Esophagus (tissue), 2 donors: ENCODE results near the gene CHST1. TPM values are rescaled to one million over a fixed set of nuclear protein-coding genes. Genes with fewer than 3 reads are reported as not detected.

ENCODE experiments used
- H3K27ac ChIP-seq, 2 donors: one replicate each; pipeline ENCODE4 v1.5.1; 2013; ENCODE audit warnings: low read depth in 2 of 2, mild to moderate bottlenecking in 2 of 2, inconsistent platforms in 1 of 2, low read length in 1 of 2, moderate library complexity in 1 of 2
- H3K27me3 ChIP-seq, 2 donors: one replicate each; pipeline ENCODE4 v1.6.1; 2013; ENCODE audit warnings: low read length in 2 of 2, control low read depth in 1 of 2, mild to moderate bottlenecking in 1 of 2; ENCODE audit not compliant: insufficient read depth in 2 of 2, control insufficient read depth in 1 of 2
- H3K36me3 ChIP-seq, 2 donors: one replicate each; pipeline ENCODE4 v1.6.1; 2013; ENCODE audit warnings: low read length in 1 of 2; ENCODE audit not compliant: control insufficient read depth in 2 of 2, insufficient read depth in 2 of 2
- H3K4me1 ChIP-seq, 2 donors: one replicate each; pipeline ENCODE4 v1.6.1; 2013; ENCODE audit warnings: low read length in 1 of 2; ENCODE audit not compliant: control insufficient read depth in 2 of 2, insufficient read depth in 2 of 2
- H3K4me3 ChIP-seq, 2 donors: one replicate each; pipeline ENCODE4 v1.5.1; 2013; ENCODE audit warnings: low read length in 2 of 2, mild to moderate bottlenecking in 2 of 2, low read depth in 1 of 2, moderate library complexity in 1 of 2
- H3K9me3 ChIP-seq, 2 donors: one replicate each; pipeline ENCODE4 v1.6.1; 2013; ENCODE audit warnings: mild to moderate bottlenecking in 2 of 2, low read depth in 1 of 2, low read length in 1 of 2, moderate library complexity in 1 of 2; ENCODE audit not compliant: control insufficient read depth in 2 of 2, insufficient read depth in 1 of 2
- WGBS, 2 donors: extraction: QIAGEN DNeasy Blood & Tissue Kit; methylation state at CpG; one replicate each; pipeline ENCODE4 v1.1.7; 2013; 5-methylcytosine and 5-hydroxymethylcytosine counted together
- polyA plus RNA-seq, 2 donors: library from polyadenylated mRNA; stranded (reverse); fragments of 200-250 nt; gene quantifications; one replicate each; pipeline ENCODE4 v1.2.3, GENCODE V29; 2013
- donor health status: healthy with polysubstance abuse.
- donor health status: Bipolar disorder and iron deficiency.

CHST1 gene
- polyA plus RNA-seq, 2 donors = 0.14 to 0.25 TPM

DNA sequence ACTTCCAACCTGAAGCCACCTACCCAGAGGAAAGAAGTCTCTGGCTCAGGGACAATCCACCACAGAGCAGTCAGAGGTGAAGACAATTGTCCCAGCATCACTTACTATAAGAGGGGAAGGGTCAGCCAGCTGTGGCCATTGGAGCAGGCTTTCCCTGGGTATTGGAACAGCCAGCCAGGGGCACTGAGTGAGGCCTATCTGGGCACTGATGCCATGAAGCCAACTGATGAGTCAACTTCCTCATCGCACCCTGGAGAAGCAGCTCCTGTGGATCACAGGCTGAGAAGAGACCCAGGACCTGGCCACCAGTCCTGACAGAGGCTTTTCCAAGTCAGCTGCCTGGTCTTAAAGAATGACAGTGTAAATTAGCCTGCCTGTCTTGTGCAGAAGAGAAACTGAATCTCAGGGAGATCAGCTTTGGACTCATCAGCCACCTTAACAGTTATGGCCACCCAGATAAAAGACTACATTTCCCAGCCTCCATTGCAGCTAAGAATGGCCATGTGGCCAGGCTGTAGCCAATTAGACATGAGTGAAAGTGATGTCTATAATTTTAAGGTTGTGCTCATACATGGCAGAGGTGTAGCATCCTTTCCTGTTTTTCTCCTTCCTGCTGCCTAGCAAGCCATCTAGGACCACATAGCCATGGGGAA lies 19.0 kb downstream of the CHST1 start:
- Histone ChIP-seq H3K4me1 (peaks cover 0 to 3% of the 10 kb centered on the region in 2 donors), H3K27ac (no peak overlapping the region), H3K9me3 (no peaks in the 10 kb centered on the region), H3K36me3 (no peaks in the 10 kb centered on the region), H3K4me3 (no peak overlapping the region), H3K27me3 (no peaks in the 10 kb centered on the region)
- 86 to 93% methylated on average over 1 of the region's 1 CpG for WGBS, 2 donors

DNA sequence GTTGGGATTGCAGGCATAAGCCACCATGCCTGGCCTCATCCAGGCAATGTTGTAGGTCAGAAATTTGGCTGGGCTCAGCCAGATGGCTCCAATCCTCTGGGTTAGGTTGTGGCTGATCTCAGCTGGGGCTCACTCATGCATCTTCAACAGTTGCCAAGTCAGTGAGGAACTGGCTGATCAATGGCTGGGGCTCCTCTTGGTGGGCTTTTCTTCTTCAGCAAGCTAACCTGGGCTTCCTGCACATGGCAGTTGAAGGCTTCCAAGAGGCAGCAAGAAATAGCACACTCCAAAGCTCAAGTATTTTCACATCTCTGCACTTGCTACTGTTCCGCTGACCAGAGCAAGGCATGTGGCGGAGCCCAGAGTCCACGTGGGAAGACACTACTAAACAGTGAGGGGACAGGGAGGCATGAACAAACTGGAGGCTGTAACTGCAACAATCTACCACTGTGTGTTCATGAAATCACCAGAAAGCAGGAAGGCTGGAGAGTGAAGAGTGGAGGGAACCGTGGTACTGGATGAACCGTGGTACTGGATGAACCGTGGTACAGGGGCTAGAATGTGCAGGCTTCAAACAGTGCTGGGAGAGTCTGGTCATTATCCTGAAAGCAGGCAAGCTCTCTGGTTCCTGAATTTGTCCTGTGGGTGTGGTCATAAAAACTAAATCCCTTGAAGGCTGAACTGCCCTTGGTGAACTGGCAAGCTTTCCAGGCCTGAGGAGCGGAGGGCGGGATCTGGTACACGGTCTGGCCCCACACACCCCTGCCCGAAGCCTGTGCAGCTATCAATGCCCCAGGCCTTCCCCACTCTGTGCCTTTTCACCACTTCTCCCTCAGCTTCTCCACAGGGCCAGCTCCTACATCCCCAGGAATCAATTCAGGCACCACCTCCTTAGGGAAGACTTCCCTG lies 20.2 kb downstream of the CHST1 start:
- Histone ChIP-seq H3K27ac (no peak overlapping the region), H3K4me3 (no peak overlapping the region)
- 86 to 90% methylated on average over 10 of the region's 10 CpGs for WGBS, 2 donors

DNA sequence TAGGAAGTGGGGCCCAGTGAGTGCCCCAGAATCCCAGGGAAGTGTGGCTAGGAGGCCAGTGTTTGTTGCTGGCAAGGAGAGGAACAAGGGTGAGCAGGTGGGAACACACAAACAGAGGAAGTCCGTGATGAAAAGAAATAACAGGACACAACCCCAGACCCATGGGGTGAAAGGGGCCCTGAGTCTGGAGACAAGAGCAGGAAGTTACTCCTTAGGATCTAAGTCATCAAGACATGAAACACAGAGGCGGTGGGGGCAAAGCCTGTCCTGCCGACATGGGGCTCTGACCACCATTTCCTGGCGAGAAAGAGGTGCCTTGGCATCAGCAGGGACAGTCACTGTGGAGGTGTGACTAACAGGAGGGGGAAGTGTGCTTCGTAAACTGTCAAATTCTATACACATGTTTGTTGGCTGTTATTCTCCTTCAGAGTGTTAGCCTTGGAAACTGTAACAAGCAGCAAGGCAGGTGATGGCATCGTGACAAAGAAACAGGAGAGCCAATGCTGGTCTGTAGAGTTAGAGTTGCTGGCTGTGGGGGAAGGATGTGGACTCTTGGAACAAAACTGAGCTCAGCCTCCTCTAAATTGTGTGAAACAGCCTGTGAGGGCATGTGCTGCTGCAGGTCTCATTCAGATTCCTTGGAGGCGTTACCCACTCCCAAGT lies 21.7 kb downstream of the CHST1 start:
- 44 to 59% methylated on average over 7 of the region's 7 CpGs for WGBS, 2 donors
- Histone ChIP-seq H3K27ac (no peak overlapping the region), H3K27me3 (no peaks in the 10 kb centered on the region), H3K4me1 (peaks cover 0 to 3% of the 10 kb centered on the region in 2 donors), H3K36me3 (no peaks in the 10 kb centered on the region), H3K9me3 (no peaks in the 10 kb centered on the region), H3K4me3 (no peak overlapping the region)

More for the DNA sequence above, 20.2 kb downstream of the CHST1 start:
- Histone ChIP-seq H3K36me3 (no peaks in the 10 kb centered on the region), H3K9me3 (no peaks in the 10 kb centered on the region), H3K27me3 (no peaks in the 10 kb centered on the region), H3K4me1 (peaks cover 0 to 3% of the 10 kb centered on the region in 2 donors)

DNA sequence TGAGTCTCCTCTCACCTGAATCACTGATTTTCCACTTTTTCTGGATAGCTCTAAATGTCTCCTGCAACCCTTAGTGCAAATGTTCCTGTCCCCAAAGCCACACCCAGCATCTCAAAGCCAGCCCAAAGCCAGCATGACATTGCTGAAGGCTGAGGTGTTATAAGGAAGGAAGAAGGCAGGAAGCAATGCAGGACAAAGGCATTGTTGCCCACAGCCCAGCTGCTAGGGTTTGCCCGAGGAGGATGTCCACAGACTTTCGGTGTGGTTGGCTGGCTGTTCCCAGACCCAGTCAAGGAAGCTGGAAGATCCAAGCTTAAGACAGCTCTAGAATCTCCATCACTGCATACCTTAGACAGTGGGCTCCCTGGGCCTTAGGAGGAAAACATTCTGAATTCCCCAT lies 23.5 kb downstream of the CHST1 start:
- WGBS, 2 donors = 53 to 58% methylated on average over 2 of the region's 2 CpGs

DNA sequence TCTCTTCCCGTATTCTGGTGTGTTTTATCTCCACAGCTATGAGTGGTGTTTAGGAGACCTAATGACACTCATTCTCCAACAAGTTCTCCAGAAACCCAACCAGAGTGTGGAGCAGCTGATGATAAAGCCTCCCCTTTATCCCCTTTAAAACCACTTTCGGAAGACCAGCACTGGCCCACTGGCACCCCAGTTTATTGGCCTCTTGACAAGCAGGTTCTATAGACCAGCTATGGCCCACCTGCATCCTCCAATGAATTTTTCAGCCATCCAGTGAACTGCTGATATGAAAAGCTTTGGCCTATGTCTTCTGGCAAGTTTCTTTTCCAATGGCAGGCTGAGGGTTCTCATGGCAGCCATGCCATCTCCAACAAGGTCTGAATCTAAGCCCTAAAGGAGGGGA lies 27.4 kb downstream of the CHST1 start:
- H3K4me3 ChIP-seq = no peak overlapping the region
- peaks cover 0 to under 1% of the 10 kb centered on the region in 2 donors for H3K4me1 ChIP-seq
- no peaks in the 10 kb centered on the region for H3K9me3 ChIP-seq
- WGBS, 2 donors = 78 to 85% methylated on average over 2 of the region's 2 CpGs
- H3K27me3 ChIP-seq = no peaks in the 10 kb centered on the region
- no peaks in the 10 kb centered on the region for H3K36me3 ChIP-seq
- H3K27ac ChIP-seq = no peak overlapping the region

More for the DNA sequence above, 23.5 kb downstream of the CHST1 start:
- Histone ChIP-seq H3K27ac (no peak overlapping the region), H3K9me3 (no peaks in the 10 kb centered on the region), H3K4me3 (no peak overlapping the region), H3K36me3 (no peaks in the 10 kb centered on the region), H3K4me1 (peaks cover 0 to 3% of the 10 kb centered on the region in 2 donors), H3K27me3 (no peaks in the 10 kb centered on the region)

DNA sequence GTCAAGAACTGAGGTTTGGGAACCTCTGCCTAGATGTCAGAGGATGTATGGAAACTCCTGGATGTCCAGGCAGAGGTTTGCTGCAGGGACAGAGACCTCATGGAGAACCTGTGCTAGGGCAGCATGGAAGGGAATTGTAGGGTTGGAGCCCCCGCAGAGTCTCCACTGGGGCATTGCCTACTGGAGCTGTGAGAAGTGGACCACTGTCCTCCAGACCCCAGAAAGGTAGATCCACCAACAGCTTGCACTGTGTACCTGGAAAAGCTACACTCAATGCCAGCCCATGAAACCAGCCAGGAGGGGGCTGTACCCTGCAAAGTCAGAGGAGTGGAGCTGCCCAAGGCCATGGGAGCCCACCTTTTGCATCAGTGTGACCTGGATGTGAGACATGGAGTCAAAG lies 29.5 kb downstream of the CHST1 start:
- Histone ChIP-seq H3K36me3 (no peaks in the 10 kb centered on the region), H3K9me3 (no peaks in the 10 kb centered on the region), H3K27me3 (no peaks in the 10 kb centered on the region), H3K27ac (no peak overlapping the region), H3K4me1 (no peaks in the 10 kb centered on the region), H3K4me3 (no peak overlapping the region)
- 81 to 95% methylated on average over 1 of the region's 1 CpG for WGBS, 2 donors

DNA sequence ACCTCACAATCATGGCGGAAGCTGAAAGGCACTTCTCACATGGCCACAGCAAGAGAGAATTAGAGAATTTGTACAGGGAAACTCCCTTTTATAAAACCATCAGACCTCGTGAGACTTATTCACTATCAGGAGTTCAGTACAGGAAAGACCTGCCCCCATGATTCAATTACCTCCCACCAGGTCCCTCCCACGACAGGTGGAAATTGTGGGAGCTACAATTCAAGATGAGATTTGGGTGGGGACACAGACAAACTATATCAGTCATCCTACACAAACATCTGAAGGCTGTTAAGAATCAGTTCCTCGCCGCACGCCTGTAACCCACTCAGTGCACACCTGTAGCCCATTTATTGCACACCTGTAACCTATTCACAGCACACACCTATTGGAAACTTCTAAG lies 39.8 kb downstream of the CHST1 start:
- H3K27me3 ChIP-seq = peaks cover 0 to 4% of the 10 kb centered on the region in 2 donors
- H3K27ac ChIP-seq = no peak overlapping the region
- no peaks in the 10 kb centered on the region for H3K36me3 ChIP-seq
- peaks cover 0 to 16% of the 10 kb centered on the region in 2 donors for H3K9me3 ChIP-seq
- H3K4me3 ChIP-seq = no peak overlapping the region
- H3K4me1 ChIP-seq = no peaks in the 10 kb centered on the region
- 84 to 85% methylated on average over 6 of the region's 6 CpGs for WGBS, 2 donors

DNA sequence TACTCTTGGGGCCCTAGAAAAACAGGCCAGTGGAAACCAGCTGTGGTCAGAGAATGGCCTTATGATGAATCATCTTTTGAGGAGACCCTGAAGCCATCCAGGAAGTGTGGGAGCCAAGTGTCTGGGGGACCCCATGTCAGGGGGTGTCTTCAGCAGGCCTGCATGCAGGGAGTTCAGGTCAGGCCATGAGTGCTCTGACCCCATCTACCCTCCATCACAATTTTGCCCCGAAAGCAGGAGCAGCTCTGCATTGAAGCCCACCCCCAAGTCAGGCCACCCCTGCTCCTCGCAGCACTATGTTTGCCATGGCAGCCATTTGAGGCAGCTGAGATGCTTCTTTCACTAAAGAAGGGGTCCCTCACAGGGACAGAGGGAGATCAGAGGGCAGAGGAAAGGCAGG lies 41.3 kb downstream of the CHST1 start:
- Histone ChIP-seq H3K4me3 (no peak overlapping the region), H3K4me1 (no peaks in the 10 kb centered on the region), H3K9me3 (peaks cover 0 to 23% of the 10 kb centered on the region in 2 donors), H3K27ac (no peak overlapping the region), H3K36me3 (no peaks in the 10 kb centered on the region), H3K27me3 (peaks cover 0 to 4% of the 10 kb centered on the region in 2 donors)
- 69 to 82% methylated on average over 2 of the region's 2 CpGs for whole genome bisulfite sequencing, 2 donors

DNA sequence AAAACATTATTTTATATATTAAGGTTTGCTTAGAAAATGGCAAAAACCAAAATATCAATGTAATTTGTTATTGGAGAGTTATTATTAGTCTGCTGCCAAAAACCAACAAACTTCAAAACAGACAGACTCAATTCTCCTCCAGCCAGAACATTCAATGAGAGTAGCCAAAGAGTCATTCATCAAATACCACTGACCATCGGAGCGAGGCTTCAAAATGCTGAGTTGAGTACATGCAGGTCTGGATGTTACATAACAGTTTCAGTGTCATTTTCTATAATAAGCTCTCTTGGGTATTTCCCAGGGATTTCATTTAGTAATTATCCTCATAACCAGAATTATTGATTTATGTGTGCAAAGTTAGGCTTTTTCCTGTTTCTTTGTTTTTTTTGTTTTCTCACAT lies 42.6 kb downstream of the CHST1 start:
- Histone ChIP-seq H3K27ac (no peak overlapping the region), H3K9me3 (peaks cover 0 to 21% of the 10 kb centered on the region in 2 donors), H3K36me3 (no peaks in the 10 kb centered on the region), H3K4me1 (no peaks in the 10 kb centered on the region), H3K27me3 (peaks cover 0 to 4% of the 10 kb centered on the region in 2 donors), H3K4me3 (no peak overlapping the region)
- 59 to 60% methylated on average over 2 of the region's 2 CpGs for WGBS, 2 donors
